Measurements from ENCODE around the gene MGAT3. TPM values are rescaled to one million over a fixed set of nuclear protein-coding genes. Genes with fewer than 3 reads are reported as not detected.

Gene MGAT3
- total RNA-seq, 4 donors from 2014 or later = 0.55 to 1.0 (median 0.59) TPM

DNA sequence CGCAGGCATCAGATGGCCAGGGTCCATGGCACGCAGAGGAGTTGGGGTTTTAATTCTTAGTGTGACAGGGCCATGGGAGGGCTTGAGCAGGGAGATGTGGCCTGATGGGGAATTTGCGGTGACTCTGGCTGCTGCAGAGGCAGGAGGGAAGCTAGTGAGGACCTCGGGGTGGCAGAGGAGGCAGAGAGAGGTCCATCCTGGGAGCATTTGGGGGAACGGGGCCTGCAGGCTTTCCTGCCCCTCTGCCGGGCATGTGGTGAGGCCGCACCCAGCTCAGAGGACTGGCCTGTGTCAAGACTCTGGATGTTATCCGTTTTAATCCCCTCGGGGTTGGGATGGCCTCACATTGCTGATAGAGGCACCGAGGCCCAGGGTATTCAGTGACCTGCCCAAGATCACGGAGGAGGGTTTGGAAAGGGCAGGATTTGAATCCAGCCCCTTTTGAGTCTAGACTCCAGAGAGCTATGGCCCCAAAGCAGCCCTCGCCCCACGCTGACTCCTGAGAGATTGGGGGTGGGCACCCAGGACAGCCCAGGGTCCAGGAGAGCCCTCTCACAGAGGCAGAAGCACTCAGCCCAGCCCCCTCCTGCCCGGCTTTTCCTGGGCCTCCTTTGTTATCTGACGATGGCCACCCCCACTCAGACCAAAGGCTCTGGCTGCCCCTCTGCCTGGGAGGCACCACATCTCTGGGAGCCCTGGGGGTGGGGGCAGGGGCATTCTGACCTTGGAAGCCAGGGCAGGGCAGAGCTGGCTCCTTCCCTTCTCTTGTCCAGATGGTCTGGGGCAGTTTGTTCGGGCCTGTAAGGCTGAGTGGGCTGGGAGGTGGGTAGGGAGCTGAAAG, 13.9 kb downstream of the MGAT3 start:
- TF ChIP-seq POLR2A (IDR thresholded peaks at IDR 0.05) = no peak
- TF ChIP-seq, protein P1, sequence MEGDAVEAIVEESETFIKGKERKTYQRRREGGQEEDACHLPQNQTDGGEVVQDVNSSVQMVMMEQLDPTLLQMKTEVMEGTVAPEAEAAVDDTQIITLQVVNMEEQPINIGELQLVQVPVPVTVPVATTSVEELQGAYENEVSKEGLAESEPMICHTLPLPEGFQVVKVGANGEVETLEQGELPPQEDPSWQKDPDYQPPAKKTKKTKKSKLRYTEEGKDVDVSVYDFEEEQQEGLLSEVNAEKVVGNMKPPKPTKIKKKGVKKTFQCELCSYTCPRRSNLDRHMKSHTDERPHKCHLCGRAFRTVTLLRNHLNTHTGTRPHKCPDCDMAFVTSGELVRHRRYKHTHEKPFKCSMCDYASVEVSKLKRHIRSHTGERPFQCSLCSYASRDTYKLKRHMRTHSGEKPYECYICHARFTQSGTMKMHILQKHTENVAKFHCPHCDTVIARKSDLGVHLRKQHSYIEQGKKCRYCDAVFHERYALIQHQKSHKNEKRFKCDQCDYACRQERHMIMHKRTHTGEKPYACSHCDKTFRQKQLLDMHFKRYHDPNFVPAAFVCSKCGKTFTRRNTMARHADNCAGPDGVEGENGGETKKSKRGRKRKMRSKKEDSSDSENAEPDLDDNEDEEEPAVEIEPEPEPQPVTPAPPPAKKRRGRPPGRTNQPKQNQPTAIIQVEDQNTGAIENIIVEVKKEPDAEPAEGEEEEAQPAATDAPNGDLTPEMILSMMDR (IDR thresholded peaks at IDR 0.05 in 4 of 5, conservative IDR thresholded peaks at IDR 0.05 in 1 of 5) = no peak
- Histone ChIP-seq H3K27ac (peak overlapping the region; percentile 61 to 72 (median 66)), H3K4me3 (no peak overlapping the region), H3K27me3 (no peaks in the 10 kb centered on the region), H3K36me3 (no peaks in the 10 kb centered on the region), H3K9me3 (no peaks in the 10 kb centered on the region), H3K4me1 (peaks cover 8 to 15% of the 10 kb centered on the region in 2 donors)
- intact Hi-C loops (cut with DNase I; ENCODE audit: low total_unique reads) = no loop called here
- ATAC-seq = no peak
- DNase-seq = no peak
- in situ Hi-C loops (cut with MboI; ENCODE audit: low sequenced_read_pairs in 4 of 4) = no loop called here

DNA sequence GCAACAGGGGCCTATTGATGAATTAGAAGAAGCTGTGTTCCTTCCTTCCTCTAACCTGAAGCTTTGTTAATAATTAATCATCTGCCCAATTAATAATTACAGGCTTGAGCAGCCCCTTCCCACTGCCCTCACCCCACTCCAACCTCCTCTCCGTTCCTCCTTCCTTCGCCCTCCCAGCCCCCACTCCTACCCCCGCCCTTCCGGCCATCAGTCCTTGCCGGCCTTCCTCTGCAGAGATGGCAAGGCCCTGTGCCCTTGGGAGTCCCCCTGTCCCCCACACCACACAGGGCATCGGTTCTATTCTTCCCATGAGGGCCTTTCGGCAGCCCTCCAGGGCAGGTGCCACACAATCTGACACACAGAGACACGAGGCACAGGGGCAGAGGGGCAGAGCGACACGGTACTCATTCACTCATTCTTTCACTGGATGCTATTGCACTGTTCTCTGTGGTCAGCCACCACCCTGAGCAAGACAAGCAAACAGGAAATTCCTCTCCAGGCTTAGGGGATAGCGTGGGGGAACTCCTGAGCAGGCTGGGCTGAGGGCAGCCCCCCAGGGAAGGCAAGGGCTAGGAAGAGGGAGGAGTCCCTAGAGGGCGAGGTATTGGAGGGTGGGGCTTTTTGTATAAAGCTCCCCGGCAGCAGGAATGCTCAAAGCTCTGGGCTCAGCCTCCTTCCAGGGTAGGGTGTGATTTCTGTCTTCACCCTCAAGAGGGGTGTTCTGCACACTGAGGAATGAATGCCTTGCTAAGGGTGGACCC, 14.7 kb downstream of the MGAT3 start:
- Histone ChIP-seq H3K4me3 (no peak overlapping the region), H3K4me1 (peaks cover 8 to 15% of the 10 kb centered on the region in 2 donors), H3K27ac (peak overlapping the region; percentile 61 to 72 (median 66)), H3K27me3 (no peaks in the 10 kb centered on the region), H3K36me3 (no peaks in the 10 kb centered on the region), H3K9me3 (no peaks in the 10 kb centered on the region)
- in situ Hi-C loops (cut with MboI; ENCODE audit: low sequenced_read_pairs in 4 of 4) (no loop called here), intact Hi-C loops (cut with DNase I; ENCODE audit: low total_unique reads) (no loop called here)
- DNase-seq = no peak
- TF ChIP-seq, protein P1 (IDR thresholded peaks at IDR 0.05 in 4 of 5, conservative IDR thresholded peaks at IDR 0.05 in 1 of 5) = no peak
- TF ChIP-seq POLR2A (IDR thresholded peaks at IDR 0.05) = no peak
- peak; percentile 21 to 47 for ATAC-seq

- in situ Hi-C loops (cut with MboI; ENCODE audit: low sequenced_read_pairs in 4 of 4) = no loop called here
- H3K4me1 ChIP-seq = peaks cover 8 to 15% of the 10 kb centered on the region in 2 donors
- ATAC-seq = no peak
Observed at GRCh38 chr22:39472570-39473556, 16.1 kb downstream of the MGAT3 start.

DNA sequence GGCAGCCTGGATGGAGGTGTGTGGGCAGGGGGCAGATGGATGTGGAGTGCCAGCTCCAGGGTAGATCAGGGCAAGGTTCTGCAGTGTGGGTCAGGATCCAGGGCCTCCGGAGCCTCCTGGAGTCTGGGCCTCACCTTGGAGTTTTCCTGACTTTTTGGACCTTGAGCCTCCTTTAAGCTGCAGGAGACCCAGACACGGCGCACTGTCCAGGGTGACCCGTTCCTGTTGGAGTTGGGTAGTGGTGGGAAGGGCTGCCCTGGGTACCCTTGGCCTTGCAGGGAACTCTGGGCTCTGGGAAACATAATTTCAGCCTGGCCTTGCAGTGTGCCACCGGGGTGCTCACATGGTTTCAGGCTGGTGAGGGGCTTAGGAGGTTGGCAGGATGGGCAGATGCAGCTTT, 17.0 kb downstream of the MGAT3 start:
- Histone ChIP-seq H3K4me3 (no peak overlapping the region), H3K36me3 (no peaks in the 10 kb centered on the region), H3K27ac (no peak overlapping the region), H3K9me3 (no peaks in the 10 kb centered on the region), H3K27me3 (no peaks in the 10 kb centered on the region), H3K4me1 (peaks cover 8 to 15% of the 10 kb centered on the region in 2 donors)
- DNase-seq = no peak
- in situ Hi-C loops (cut with MboI; ENCODE audit: low sequenced_read_pairs in 4 of 4) (no loop called here), intact Hi-C loops (cut with DNase I; ENCODE audit: low total_unique reads) (no loop called here)
- no peak for ATAC-seq
- TF ChIP-seq, protein P1 (IDR thresholded peaks at IDR 0.05 in 4 of 5, conservative IDR thresholded peaks at IDR 0.05 in 1 of 5) = no peak
- TF ChIP-seq POLR2A (IDR thresholded peaks at IDR 0.05) = no peak

More at GRCh38 chr22:39472570-39473556, 16.1 kb downstream of the MGAT3 start:
- no peak for TF ChIP-seq POLR2A (IDR thresholded peaks at IDR 0.05)
- TF ChIP-seq, protein P1 (IDR thresholded peaks at IDR 0.05 in 4 of 5, conservative IDR thresholded peaks at IDR 0.05 in 1 of 5) = no peak
- no peaks in the 10 kb centered on the region for H3K36me3 ChIP-seq
- no peaks in the 10 kb centered on the region for H3K27me3 ChIP-seq
- H3K9me3 ChIP-seq = no peaks in the 10 kb centered on the region
- intact Hi-C loops (cut with DNase I; ENCODE audit: low total_unique reads) = no loop called here
- DNase-seq = no peak
- H3K27ac ChIP-seq = peak overlapping the region in 3 of 4 donors; percentile 63 to 72 (median 70)
- no peak overlapping the region for H3K4me3 ChIP-seq

All from gastrocnemius medialis (tissue), 4 donors.